HepG2 (cell line): ENCODE measurements around the gene FGFBP2. TPM values are rescaled to one million over a fixed set of nuclear protein-coding genes. Genes with fewer than 3 reads are reported as not detected.

ENCODE experiments used
- ATAC-seq: fragments of 200-7000 bp; cut with Tn5 transposase; 3 replicates; pipeline ENCODE4 v1.9.1; 2020; ENCODE audit warnings: mild to moderate bottlenecking, moderate library complexity
- Bru-seq: library from RNA; stranded (reverse); fragments of 400-500 nt; gene quantifications from one replicate; lab custom pipeline; 2021; lab: Mats Ljungman, UMichigan
- BruChase-seq, 2 experiments: library from RNA; stranded (reverse); fragments of 400-500 nt; gene quantifications; one replicate each; lab custom pipeline; 2021; lab: Mats Ljungman, UMichigan
- BruUV-seq: library from RNA; stranded (reverse); fragments of 400-500 nt; replicated peaks from 2 replicates; lab custom pipeline; 2021; lab: Mats Ljungman, UMichigan
- CTCF ChIA-PET: fragments of 300-600 bp; formaldehyde crosslinking; extraction: SDS; loops from one replicate; lab custom pipeline; 2021; ENCODE audit warnings: low total read pairs, inconsistent platforms, low intra/inter-chr PET ratio; lab: Yijun Ruan, JAX
- POLR2A ChIA-PET: fragments of 350-600 bp; sonication (Branson Sonifier 250); formaldehyde crosslinking; loops from one replicate; lab custom pipeline; 2020; ENCODE audit warnings: antibody characterized with exemption, inconsistent platforms; lab: Yijun Ruan, JAX
- DNase-seq: peaks from one replicate; pipeline ENCODE4 v3.0.0-alpha.2; 2015; ENCODE audit warnings: low spot score
- FAIRE-seq: peaks from 3 replicates; lab custom pipeline; 2011; peaks lifted over from hg19 to GRCh38; lab: Jason Lieb, UNC
- H2AFZ ChIP-seq: one replicate; pipeline ENCODE4 v1.6.1; 2011; ENCODE audit warnings: low read length, inconsistent platforms
- H3K27ac ChIP-seq: fragments of 300-600 bp; 3 replicates; pipeline ENCODE4 v1.8.0; 2011; ENCODE audit warnings: mixed run types, mild to moderate bottlenecking, mixed read lengths, low read length, inconsistent platforms; ENCODE audit not compliant: insufficient read depth; ENCODE audit errors: extremely low read length
- H3K27me3 ChIP-seq, 2 experiments: fragments of 200-600 bp in 1 of 2; 2 replicates in 1 of 2; 3 replicates in 1 of 2; pipeline versions ENCODE4 v1.6.0 to v1.8.0; 2011; ENCODE audit warnings: low read length in 2 of 2, mild to moderate bottlenecking in 2 of 2, moderate library complexity in 2 of 2, inconsistent platforms in 1 of 2; ENCODE audit not compliant: insufficient read depth in 2 of 2, control insufficient read depth in 1 of 2
- H3K36me3 ChIP-seq, 2 experiments: fragments of 200-600 bp in 1 of 2; replicated peaks in 1 of 2; 2 replicates in 1 of 2; 3 replicates in 1 of 2; pipeline versions ENCODE4 v1.5.1 to v1.8.0; 2011; ENCODE audit warnings: low read length in 2 of 2, inconsistent platforms in 1 of 2; ENCODE audit not compliant: insufficient read depth in 2 of 2, control insufficient read depth in 1 of 2
- H3K4me1 ChIP-seq: 2 replicates; pipeline ENCODE4 v1.5.1; 2012; ENCODE audit warnings: low read length, inconsistent platforms; ENCODE audit not compliant: insufficient read depth
- H3K4me2 ChIP-seq: 2 replicates; pipeline ENCODE4 v1.6.0; 2011; ENCODE audit warnings: low read depth, low read length, inconsistent platforms
- H3K4me3 ChIP-seq, 3 experiments: fragments of 200-600 bp in 1 of 3; sonication (generic), shearing (Covaris generic) in 1 of 3; replicated peaks in 1 of 3; 2 replicates each; pipeline ENCODE4 v1.5.1; 2011 to 2016; ENCODE audit warnings: low read length in 3 of 3, inconsistent platforms in 2 of 3, low read depth in 2 of 3, mild to moderate bottlenecking in 2 of 3, control low read depth in 1 of 3, mixed read lengths in 1 of 3; ENCODE audit not compliant: insufficient read depth in 1 of 3
- H3K79me2 ChIP-seq: one replicate; pipeline ENCODE4 v1.6.1; 2011; ENCODE audit warnings: low read length, inconsistent platforms; ENCODE audit not compliant: insufficient read depth
- H3K9ac ChIP-seq: 2 replicates; pipeline ENCODE4 v1.6.0; 2011; ENCODE audit warnings: mild to moderate bottlenecking, low read depth, low read length, inconsistent platforms; ENCODE audit not compliant: insufficient read depth
- H3K9me3 ChIP-seq: 2 replicates; pipeline ENCODE4 v1.5.1; 2012; ENCODE audit warnings: mild to moderate bottlenecking, low read length
- H4K20me1 ChIP-seq: 2 replicates; pipeline ENCODE4 v1.6.0; 2011; ENCODE audit warnings: inconsistent platforms, mild to moderate bottlenecking, low read length, moderate library complexity; ENCODE audit not compliant: insufficient read depth
- CEBPG ChIP-seq: IDR thresholded peaks from 2 replicates; pipeline ENCODE4 v1.6.1; 2016
- CHD4 ChIP-seq: fragments of 200-600 bp; sonication (generic); IDR thresholded peaks from 2 replicates; pipeline ENCODE4 v1.7.0; 2017; ENCODE audit warnings: mild to moderate bottlenecking, low read length, borderline replicate concordance
- MAF1 ChIP-seq: sonication (generic); formaldehyde crosslinking; IDR thresholded peaks from 2 replicates; pipeline ENCODE4 v1.5.0; 2020; ENCODE audit warnings: missing genetic modification reagents, borderline replicate concordance
- NR2F1 ChIP-seq, 2 experiments: fragments of 450-650 bp in 1 of 2; formaldehyde crosslinking in 1 of 2; IDR thresholded peaks; 2 replicates each; pipeline versions ENCODE4 v1.5.0 to v1.6.1; 2016 to 2020; ENCODE audit warnings: mild to moderate bottlenecking in 1 of 2, missing compliant biosample characterization in 1 of 2, missing genetic modification reagents in 1 of 2, moderate library complexity in 1 of 2
- ZNF138 ChIP-seq: sonication (generic); formaldehyde crosslinking; IDR thresholded peaks from 2 replicates; pipeline ENCODE4 v1.5.0; 2020; ENCODE audit warnings: mild to moderate bottlenecking, low read depth, missing genetic modification reagents
- ZNF331 ChIP-seq: sonication (generic); formaldehyde crosslinking; IDR thresholded peaks from 2 replicates; pipeline ENCODE4 v1.4.0; 2020; ENCODE audit warnings: missing genetic modification reagents
- ZNF33A ChIP-seq: sonication (generic); formaldehyde crosslinking; IDR thresholded peaks from 2 replicates; pipeline ENCODE4 v1.5.1; 2020; ENCODE audit warnings: missing genetic modification reagents, mild to moderate bottlenecking, moderate library complexity, borderline replicate concordance
- ZNF343 ChIP-seq: sonication (generic); formaldehyde crosslinking; IDR thresholded peaks from 2 replicates; pipeline ENCODE4 v1.4.0; 2020; ENCODE audit warnings: mild to moderate bottlenecking, missing genetic modification reagents
- ZNF605 ChIP-seq: sonication (generic); formaldehyde crosslinking; IDR thresholded peaks from 2 replicates; pipeline ENCODE4 v1.8.0; 2022; ENCODE audit warnings: mild to moderate bottlenecking, missing genetic modification reagents
- WGBS: methylation state at CpG from one replicate; pipeline ENCODE4 v1.1.6; 2017; ENCODE audit warnings: low lambda C conversion rate; 5-methylcytosine and 5-hydroxymethylcytosine counted together
- in situ Hi-C: cut with HindIII; loops from 2 replicates; pipeline ENCODE4 v1.10.0; 2017; ENCODE audit warnings: low pct_unique_long_range_greater_than_20kb; ENCODE audit not compliant: extremely low pct_ligation_motif_present
- intact Hi-C: fragments of 100-400 bp; cut with micrococcal nuclease; formaldehyde crosslinking; loops from one replicate; pipeline ENCODE4 v1.10.0; 2022; ENCODE audit not compliant: unreplicated experiment
- long read RNA-seq, 2 experiments: library from RNA in 1 of 2; library from polyadenylated mRNA in 1 of 2; stranded (forward) in 1 of 2; unstranded in 1 of 2; transcript quantifications; one replicate each; pipeline ENCODE4 v2.0.0, GENCODE V29; 2019 to 2022
- polyA minus RNA-seq, 3 experiments: library from RNA; depleted of rRNA, polyadenylated mRNA; stranded (reverse); fragments of >200 nt; gene quantifications; 2 replicates each; pipeline ENCODE4 v1.2.3, GENCODE V29; 2011; ENCODE audit warnings: low replicate concordance in 1 of 3
- polyA plus RNA-seq, 8 experiments: library from polyadenylated mRNA; depleted of rRNA in 3 of 8; stranded (reverse) in 7 of 8; unstranded in 1 of 8; fragments of >200 nt; fragmentation: Illumina TruSeq in 4 of 8; extraction: Trizol in 4 of 8; gene quantifications; 2 replicates each; pipeline versions ENCODE4 v1.2.1 to v1.2.3, GENCODE V29; 2011 to 2016; ENCODE audit warnings: low read depth in 4 of 8, missing spikeins in 1 of 8, mixed read lengths in 1 of 8; ENCODE audit not compliant: insufficient read depth in 1 of 8
- total RNA-seq, 5 experiments: library from RNA; depleted of rRNA; stranded (reverse); fragments of >200 nt; fragmentation: Illumina TruSeq; extraction: Trizol; gene quantifications; 2 replicates each; pipeline ENCODE4 v1.2.3, GENCODE V29; 2016; ENCODE audit warnings: low read depth in 1 of 5
- TF ChIP-seq, protein P1 (sequence below): sonication (generic); formaldehyde crosslinking; IDR thresholded peaks from 2 replicates; pipeline ENCODE4 v1.4.0; 2020; ENCODE audit warnings: low read depth, mild to moderate bottlenecking, missing genetic modification reagents
- TF ChIP-seq, protein P2 (sequence below), 2 experiments: sonication (generic) in 1 of 2; formaldehyde crosslinking in 1 of 2; IDR thresholded peaks; 2 replicates each; pipeline versions ENCODE4 v1.4.0 to v1.6.1; 2016 to 2020; ENCODE audit warnings: borderline replicate concordance in 1 of 2, low read depth in 1 of 2, mild to moderate bottlenecking in 1 of 2, missing genetic modification reagents in 1 of 2

The FGFBP2 gene, protein sequence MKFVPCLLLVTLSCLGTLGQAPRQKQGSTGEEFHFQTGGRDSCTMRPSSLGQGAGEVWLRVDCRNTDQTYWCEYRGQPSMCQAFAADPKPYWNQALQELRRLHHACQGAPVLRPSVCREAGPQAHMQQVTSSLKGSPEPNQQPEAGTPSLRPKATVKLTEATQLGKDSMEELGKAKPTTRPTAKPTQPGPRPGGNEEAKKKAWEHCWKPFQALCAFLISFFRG
- not detected in 2 replicates for total RNA-seq (2016; rRNA removed; fragmentation: Illumina TruSeq; extraction: Trizol)
- not detected in 2 replicates for total RNA-seq (2016; cell fraction: cytosol; rRNA removed; fragmentation: Illumina TruSeq; extraction: Trizol; ENCODE audit: low read depth)
- total RNA-seq (2016; cell fraction: insoluble cytoplasmic fraction; rRNA removed; fragmentation: Illumina TruSeq; extraction: Trizol) = not detected in 2 replicates
- total RNA-seq (2016; cell fraction: membrane; rRNA removed; fragmentation: Illumina TruSeq; extraction: Trizol) = not detected in 2 replicates
- total RNA-seq (2016; cell fraction: nucleus; rRNA removed; fragmentation: Illumina TruSeq; extraction: Trizol) = not detected in 2 replicates
- polyA plus RNA-seq (2011; rRNA removed) = not detected in 2 replicates
- polyA plus RNA-seq (2011; cell fraction: cytosol; rRNA removed) = 0.08 TPM in 1 of 2 replicates, not detected in the other
- polyA plus RNA-seq (2011; cell fraction: nucleus; rRNA removed) = not detected in 2 replicates
- polyA plus RNA-seq (2012) = not detected in 2 replicates
- not detected in 2 replicates for polyA plus RNA-seq (2016; cell fraction: cytosol; fragmentation: Illumina TruSeq; extraction: Trizol; ENCODE audit: low read depth)
- polyA plus RNA-seq (2016; cell fraction: insoluble cytoplasmic fraction; fragmentation: Illumina TruSeq; extraction: Trizol; ENCODE audit: low read depth) = not detected in 2 replicates
- polyA plus RNA-seq (2016; cell fraction: membrane; fragmentation: Illumina TruSeq; extraction: Trizol; ENCODE audit: low read depth) = not detected in 2 replicates
- polyA plus RNA-seq (2016; cell fraction: nucleus; fragmentation: Illumina TruSeq; extraction: Trizol; ENCODE audit: insufficient read depth, low read depth) = not detected in 2 replicates
- polyA minus RNA-seq (2011; rRNA and poly(A)+ RNA removed; ENCODE audit: low replicate concordance) = 0.20 TPM in 1 of 2 replicates, not detected in the other
- not detected in 2 replicates for polyA minus RNA-seq (2011; cell fraction: cytosol; rRNA and poly(A)+ RNA removed)
- not detected in 2 replicates for polyA minus RNA-seq (2011; cell fraction: nucleus; rRNA and poly(A)+ RNA removed)
- not detected for Bru-seq, nascent RNA
- percentile 30 among the genes with signal in this experiment for BruChase-seq, experiment 1, labeled RNA remaining after a 6-hour chase
- percentile 20 among the genes with signal in this experiment for BruChase-seq, experiment 2, labeled RNA remaining after a 2-hour chase
- long read RNA-seq, experiment 1 = 0 reads
- long read RNA-seq, experiment 2 = 0 reads

DNA sequence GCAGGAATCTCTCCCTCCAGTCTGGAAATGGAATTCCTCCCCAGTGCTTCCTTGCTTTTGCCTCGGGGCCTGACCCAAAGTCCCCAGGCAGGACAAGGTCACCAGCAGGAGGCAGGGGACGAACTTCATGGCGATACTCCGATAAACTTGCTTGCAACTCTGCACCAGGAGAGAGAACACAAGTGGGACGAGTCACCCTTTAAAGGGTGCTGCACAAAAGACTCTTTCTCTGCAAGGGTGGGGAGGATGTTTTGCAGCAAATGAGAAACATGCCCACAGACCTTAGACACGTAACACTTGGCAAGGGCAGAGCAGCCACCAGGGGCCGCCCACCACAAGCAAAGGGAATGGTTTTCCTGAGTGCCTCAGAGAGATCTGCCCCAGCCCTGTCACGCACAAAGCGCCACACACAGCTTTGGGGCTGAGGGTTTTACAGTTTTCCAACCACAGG lies at the start of gene FGFBP2:
Gene FGFBP2, minus strand, starts transcription at position 175 of the 451 bp plus-strand sequence. Its CDS starts 46 bp downstream, at position 129.
- Histone ChIP-seq H3K9me3 (no peaks in the 10 kb centered on the region), H3K27ac (no peak within 1 kb of the TSS), H2AFZ (peak within 1 kb of the TSS; percentile 10), H4K20me1 (no peaks in the 10 kb centered on the region), H3K4me1 (peaks cover 6% of the 10 kb centered on the region; the same call in 1 of the 2 replicates), H3K4me2 (peak within 1 kb of the TSS; percentile 46), H3K4me3 (peak within 1 kb of the TSS in 1 of 3 experiments; percentile 13; a peak in 1 of 6 replicates), H3K9ac (no peak within 1 kb of the TSS), H3K79me2 (no peaks in the 10 kb centered on the region), H3K27me3 (peaks cover 0 to 18% of the 10 kb centered on the region in 2 experiments; a peak in 2 of 5 replicates), H3K36me3 (no peaks in the 10 kb centered on the region)
- peak; percentile 33 for DNase-seq
- in situ Hi-C loops = loop anchor here (5.0 kb wide), 2 partner anchors 39 to 486 kb away; no protein-coding TSS in a partner anchor
- BruUV-seq = no TSS peak
- ChIA-PET POLR2A (no interaction called here), CTCF (interaction anchor here (1.1 to 1.8 kb wide), 2 partner anchors 39 to 301 kb away, joined by 3 to 8 read pairs; no protein-coding TSS in a partner anchor)
- intact Hi-C loops = loop anchor here (1.0 kb wide), 1 partner anchor 38 kb away; no protein-coding TSS in a partner anchor
- 27% methylated on average over 3 of the region's 9 CpGs for WGBS
- ATAC-seq = peak; percentile 95
- FAIRE-seq = no peak
- TF ChIP-seq NR2F1 (CRISPR knock-in tag; IDR thresholded peaks at IDR 0.05) (no peak), CHD4 (no peak), MAF1 (CRISPR knock-in tag) (no peak), ZNF331 (peak; percentile 20; the same call in 1 of the 2 replicates), ZNF605 (no peak), CEBPG (no peak), ZNF138 (CRISPR knock-in tag) (no peak), ZNF33A (CRISPR knock-in tag) (no peak), ZNF343 (no peak)
- TF ChIP-seq, protein P1, sequence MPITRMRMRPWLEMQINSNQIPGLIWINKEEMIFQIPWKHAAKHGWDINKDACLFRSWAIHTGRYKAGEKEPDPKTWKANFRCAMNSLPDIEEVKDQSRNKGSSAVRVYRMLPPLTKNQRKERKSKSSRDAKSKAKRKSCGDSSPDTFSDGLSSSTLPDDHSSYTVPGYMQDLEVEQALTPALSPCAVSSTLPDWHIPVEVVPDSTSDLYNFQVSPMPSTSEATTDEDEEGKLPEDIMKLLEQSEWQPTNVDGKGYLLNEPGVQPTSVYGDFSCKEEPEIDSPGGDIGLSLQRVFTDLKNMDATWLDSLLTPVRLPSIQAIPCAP = no peak
- TF ChIP-seq, protein P2, sequence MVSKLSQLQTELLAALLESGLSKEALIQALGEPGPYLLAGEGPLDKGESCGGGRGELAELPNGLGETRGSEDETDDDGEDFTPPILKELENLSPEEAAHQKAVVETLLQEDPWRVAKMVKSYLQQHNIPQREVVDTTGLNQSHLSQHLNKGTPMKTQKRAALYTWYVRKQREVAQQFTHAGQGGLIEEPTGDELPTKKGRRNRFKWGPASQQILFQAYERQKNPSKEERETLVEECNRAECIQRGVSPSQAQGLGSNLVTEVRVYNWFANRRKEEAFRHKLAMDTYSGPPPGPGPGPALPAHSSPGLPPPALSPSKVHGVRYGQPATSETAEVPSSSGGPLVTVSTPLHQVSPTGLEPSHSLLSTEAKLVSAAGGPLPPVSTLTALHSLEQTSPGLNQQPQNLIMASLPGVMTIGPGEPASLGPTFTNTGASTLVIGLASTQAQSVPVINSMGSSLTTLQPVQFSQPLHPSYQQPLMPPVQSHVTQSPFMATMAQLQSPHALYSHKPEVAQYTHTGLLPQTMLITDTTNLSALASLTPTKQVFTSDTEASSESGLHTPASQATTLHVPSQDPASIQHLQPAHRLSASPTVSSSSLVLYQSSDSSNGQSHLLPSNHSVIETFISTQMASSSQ (IDR thresholded peaks at IDR 0.05; ENCODE audit: low read depth) = no peak
- TF ChIP-seq, protein P2 (CRISPR knock-in tag; IDR thresholded peaks at IDR 0.05; ENCODE audit: borderline replicate concordance) = no peak
